DOHH2 (cell line): ENCODE data around the gene GP2.

Source experiments
- EZH2phosphoT487 ChIP-seq: fragments of 200-600 bp; sonication (generic); IDR thresholded peaks from 2 replicates; pipeline ENCODE4 v1.6.1; 2017; ENCODE audit warnings: borderline replicate concordance, mild to moderate bottlenecking, antibody characterized with exemption, low read length, moderate library complexity, mixed read lengths
- TF ChIP-seq, protein P1 (sequence below): fragments of 200-600 bp; sonication (generic); IDR thresholded peaks from one replicate; pipeline ENCODE4 v1.5.1; 2014; ENCODE audit warnings: antibody characterized with exemption, mild to moderate bottlenecking, low read depth, low read length; ENCODE audit not compliant: poor library complexity, severe bottlenecking

DNA sequence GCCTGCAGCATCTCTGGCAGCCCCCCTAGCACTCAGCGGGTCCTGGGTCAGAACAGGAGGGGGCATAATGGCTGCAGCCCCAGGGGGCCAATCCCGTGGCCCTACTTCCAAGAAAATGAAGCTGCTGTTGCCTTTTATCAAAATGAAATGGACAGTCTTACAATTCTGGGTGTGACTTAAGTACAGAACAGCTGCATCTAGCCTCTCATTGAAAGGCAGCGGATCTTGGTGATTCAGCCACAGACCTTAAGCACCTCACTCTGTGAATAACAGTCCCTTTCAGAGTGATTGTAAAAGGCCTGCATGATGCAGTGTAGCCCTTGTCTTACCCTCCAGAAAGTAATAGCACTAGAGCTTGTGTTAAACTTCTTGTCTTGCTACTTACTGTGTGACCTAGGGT, 36.7 kb upstream of the GP2 start:
- TF ChIP-seq, protein P1, sequence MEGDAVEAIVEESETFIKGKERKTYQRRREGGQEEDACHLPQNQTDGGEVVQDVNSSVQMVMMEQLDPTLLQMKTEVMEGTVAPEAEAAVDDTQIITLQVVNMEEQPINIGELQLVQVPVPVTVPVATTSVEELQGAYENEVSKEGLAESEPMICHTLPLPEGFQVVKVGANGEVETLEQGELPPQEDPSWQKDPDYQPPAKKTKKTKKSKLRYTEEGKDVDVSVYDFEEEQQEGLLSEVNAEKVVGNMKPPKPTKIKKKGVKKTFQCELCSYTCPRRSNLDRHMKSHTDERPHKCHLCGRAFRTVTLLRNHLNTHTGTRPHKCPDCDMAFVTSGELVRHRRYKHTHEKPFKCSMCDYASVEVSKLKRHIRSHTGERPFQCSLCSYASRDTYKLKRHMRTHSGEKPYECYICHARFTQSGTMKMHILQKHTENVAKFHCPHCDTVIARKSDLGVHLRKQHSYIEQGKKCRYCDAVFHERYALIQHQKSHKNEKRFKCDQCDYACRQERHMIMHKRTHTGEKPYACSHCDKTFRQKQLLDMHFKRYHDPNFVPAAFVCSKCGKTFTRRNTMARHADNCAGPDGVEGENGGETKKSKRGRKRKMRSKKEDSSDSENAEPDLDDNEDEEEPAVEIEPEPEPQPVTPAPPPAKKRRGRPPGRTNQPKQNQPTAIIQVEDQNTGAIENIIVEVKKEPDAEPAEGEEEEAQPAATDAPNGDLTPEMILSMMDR, result no peak
- no peak for TF ChIP-seq EZH2phosphoT487
